IPS-18c (cell line): Measurements from ENCODE around the gene GALNTL6.
"Not testable (repeated sequence)": the region's sequence is repeated elsewhere in the genome, so short reads cannot be mapped to it uniquely, and the experiment has no call there.

Experiments used
- H3K4me3 ChIP-seq: 2 replicates; pipeline ENCODE4 v1.7.0; 2013; ENCODE audit warnings: low read depth, mild to moderate bottlenecking, low read length, moderate library complexity; ENCODE audit not compliant: insufficient read depth
- H3K9me3 ChIP-seq: one replicate; pipeline ENCODE4 v1.6.1; 2013; ENCODE audit warnings: mild to moderate bottlenecking, low read length, moderate library complexity; ENCODE audit not compliant: control insufficient read depth, insufficient read depth

GALNTL6 gene

DNA sequence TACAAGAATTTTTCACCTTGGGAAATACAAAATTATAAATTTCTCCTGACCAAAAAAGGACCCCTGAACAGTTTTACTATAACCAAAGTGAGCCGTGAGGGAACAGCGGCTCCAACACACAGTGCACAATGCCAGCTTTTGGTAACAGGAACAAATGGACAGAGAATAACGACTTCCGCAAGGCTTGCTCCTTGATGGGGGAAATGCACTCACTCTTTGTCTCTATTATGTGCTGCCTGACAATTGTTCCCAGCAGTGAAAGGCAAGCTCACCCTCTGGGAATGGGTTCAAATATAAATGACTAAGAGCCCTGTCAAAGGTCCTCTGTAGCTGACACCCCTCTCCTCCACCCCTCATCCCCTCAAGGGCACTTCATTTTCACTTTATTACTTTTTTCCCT, 1029.6 kb downstream of the GALNTL6 start:
- Histone ChIP-seq H3K9me3 (no peaks in the 10 kb centered on the region), H3K4me3 (no peak overlapping the region)

DNA sequence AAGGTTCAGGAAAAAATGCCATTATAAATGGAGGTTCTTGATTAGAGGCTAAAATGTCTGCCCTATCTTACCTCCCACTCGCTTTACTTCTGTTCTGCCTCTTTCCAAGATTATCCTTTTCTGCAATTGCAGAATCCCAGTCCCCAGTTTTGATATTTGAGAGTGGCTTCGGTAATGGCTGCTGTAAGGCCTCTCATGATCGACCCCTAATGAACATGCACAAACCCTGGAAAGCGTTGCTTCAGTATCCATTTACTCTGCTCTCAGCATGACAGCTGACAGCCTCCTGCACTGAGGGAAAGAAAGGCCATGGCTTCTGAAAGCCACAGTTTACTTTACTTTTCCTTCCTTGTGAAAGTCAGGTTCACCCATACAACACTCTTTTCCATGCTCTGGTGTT, 1030.0 kb downstream of the GALNTL6 start:
- no peak overlapping the region for H3K4me3 ChIP-seq
- no peaks in the 10 kb centered on the region for H3K9me3 ChIP-seq

DNA sequence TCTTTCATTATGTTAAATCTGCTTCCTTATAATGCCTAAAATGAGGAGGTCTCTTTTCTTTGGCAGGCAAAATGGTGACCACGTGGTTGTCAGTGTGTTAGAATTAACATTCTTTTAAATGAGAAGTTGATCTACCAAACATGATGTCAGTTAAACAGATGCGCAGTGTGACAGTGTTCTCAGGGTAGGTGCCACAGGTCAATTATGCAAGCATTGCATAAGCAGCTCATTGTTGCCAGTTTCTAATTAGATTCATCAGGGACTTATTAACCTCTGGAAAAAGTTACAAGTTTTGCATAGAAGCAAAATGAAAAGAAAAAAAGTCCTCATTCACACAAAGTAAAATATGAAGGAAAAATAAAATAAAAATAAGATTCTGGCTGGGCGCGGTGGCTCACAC, 1031.4 kb downstream of the GALNTL6 start:
- H3K4me3 ChIP-seq, result no peak overlapping the region
- H3K9me3 ChIP-seq, result no peaks in the 10 kb centered on the region

DNA sequence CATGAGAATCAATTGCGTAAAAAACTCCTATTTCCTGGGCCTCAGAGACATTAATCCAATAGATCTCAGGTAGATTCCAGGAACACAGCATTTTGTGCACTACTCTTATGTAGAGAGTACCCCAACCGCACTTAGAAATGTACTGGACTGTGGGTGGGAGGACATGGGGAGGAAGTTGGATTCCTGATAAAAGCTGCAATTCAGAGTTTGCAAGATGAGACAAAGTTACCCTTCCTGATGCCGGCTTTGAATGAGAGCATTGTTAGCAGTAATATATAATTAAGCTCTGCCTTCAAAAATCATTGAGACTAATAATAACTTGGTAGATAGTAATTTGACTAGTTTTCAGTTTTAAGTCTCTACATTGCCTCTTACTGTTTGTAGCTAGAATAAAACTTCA, 1032.1 kb downstream of the GALNTL6 start:
- Histone ChIP-seq H3K9me3 (no peaks in the 10 kb centered on the region), H3K4me3 (no peak overlapping the region)

DNA sequence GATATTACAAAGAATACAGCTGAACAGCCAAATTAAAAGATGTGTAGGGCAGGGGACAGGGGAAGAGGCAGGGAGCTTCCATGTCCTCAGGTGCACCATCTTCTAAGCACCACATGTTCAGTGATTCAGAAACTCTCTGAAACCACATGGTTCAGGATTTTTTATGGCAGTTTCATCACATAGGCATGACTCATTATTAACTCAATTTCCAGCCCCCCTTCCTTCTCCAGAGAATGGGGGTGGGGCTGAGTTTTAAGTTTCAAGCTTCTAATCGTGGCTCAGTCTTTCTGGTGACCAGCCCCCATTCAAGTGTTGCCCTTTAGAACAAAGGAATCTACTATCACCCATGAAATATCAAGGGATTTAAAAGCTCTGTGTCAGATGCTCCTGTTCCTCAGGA, 1037.6 kb downstream of the GALNTL6 start:
- H3K9me3 ChIP-seq, result no peaks in the 10 kb centered on the region
- no peak overlapping the region for H3K4me3 ChIP-seq

DNA sequence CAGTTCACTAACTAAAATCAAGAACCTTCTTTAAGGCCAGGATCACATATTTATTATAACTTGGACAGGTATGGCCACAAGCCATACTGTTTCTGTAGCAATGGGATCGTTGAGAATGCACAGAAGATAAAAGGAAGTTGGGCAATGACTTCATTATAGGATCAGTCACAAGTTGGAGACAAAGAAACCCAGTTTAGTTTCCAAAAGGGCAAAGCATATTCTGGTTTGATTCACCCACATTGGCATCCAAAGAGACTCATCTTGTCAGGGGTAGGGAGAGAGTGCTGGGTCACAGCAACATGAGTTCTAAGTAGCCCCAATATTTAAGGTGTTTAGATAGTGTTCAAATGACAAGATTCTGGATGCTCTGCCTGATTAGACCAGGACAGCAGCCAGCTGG, 1038.3 kb downstream of the GALNTL6 start:
- Histone ChIP-seq H3K4me3 (no peak overlapping the region), H3K9me3 (no peaks in the 10 kb centered on the region)

DNA sequence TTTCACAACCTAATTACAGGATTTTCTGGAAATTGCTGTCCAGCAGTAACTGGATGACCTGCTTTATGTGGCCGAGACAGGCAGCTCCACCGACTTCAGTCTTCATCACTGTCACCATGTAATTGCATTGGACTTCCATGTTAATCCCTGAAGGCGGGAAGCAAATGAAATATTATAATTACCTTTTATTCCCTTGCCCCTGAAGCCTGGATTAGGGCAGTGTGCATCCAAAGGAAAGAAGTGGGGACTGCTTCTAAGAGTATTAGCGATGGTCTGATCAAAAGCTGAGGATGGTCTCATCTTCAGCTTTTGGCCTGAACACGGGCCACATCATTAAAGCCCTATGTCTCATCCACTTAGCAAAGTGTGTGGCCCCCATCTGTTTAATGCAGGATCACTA, 1043.8 kb downstream of the GALNTL6 start:
- H3K9me3 ChIP-seq, result no peaks in the 10 kb centered on the region
- H3K4me3 ChIP-seq, result no peak overlapping the region

DNA sequence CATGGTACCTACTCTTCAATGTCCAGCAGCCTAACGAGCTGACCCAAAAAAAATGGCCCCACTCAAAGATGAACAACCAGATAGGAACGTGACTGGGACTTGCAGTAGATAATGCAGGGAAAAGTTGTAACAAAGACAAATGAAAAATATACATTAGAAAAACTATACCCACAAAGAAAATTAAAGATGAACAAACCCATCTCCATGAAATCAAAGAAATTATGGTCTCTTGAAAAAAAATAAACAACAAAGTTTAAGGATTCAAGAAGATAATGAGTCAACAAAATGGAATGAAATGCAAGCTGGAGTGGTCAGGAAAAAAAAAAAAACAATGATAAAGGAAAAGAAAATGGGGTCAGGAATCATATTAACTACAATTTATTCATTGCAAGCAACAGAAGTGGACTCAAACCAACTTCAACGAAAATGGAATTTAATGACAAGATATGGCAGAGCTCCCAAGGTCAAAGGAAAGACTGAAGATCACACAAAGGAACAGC, 1045.6 kb downstream of the GALNTL6 start:
- H3K4me3 ChIP-seq, result no peak overlapping the region
- peaks cover 4% of the 10 kb centered on the region for H3K9me3 ChIP-seq

DNA sequence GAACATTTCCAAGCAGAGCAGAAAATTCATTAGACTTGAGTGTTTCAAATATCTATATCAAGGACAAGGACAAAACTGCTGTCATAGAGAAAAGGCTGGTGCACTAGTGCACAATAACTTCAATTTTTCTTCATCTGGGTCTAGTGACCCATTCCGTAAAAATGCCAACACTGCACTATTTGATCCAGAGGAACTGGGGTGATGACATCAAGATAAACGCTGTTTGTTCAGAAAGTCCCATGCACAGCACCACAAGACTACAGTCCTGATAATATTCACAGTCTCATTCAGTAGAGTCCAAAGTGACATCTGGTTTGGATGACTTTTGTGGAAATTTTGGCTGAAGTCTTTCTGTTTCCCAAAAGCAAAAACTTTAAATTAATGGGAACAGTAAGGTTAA, 1051.9 kb downstream of the GALNTL6 start:
- no peak overlapping the region for H3K4me3 ChIP-seq

DNA sequence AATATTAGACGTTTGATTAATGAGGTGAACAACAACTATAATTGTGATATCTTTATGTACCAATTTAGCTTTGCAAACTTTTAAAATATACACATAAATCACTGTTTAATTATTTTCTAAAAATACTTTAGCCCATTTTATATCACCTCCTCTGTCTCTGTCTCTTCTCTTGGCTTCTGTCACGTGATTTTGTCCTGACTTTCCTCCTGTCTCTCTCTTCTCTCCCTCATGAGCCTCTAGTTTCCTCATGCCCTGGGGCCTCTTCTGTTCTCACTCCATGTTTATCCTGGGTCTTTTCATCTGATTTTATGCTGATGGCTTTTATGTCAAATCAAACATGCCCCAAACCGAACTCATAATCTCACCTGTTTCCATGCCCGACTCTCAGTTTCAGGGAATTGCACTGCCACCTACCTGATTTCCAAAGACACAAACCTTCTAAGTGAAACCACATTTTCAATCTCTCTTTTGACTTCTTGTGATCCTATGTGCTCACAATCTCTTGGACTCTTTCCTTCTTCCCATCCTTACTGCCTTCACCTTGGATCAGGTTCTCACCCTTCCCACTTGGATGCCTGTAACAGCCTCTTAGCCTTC, 1052.4 kb downstream of the GALNTL6 start:
- H3K4me3 ChIP-seq, result no peak overlapping the region
- peaks cover 4% of the 10 kb centered on the region for H3K9me3 ChIP-seq

More for the DNA sequence above, 1051.9 kb downstream of the GALNTL6 start:
- H3K9me3 ChIP-seq, result peaks cover 4% of the 10 kb centered on the region

DNA sequence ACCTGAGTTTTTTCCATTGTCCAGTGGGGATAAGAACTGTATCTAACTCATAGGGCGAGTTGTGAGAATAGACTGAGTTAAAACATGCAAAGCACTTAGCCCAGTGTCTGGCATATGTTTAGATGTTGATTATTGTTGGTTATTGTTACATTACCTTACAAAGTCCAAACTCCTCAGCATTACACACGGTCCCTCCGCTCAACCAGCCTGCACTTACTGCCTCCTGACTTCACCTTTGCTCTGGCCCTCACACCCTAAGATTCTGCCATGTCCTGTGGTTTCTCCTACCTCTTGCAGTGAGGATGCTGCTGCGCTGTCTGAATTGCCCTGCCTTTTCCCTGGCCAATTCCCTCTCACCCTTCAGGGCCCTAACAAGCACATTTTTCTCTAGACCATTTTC, 1053.2 kb downstream of the GALNTL6 start:
- Histone ChIP-seq H3K4me3 (no peak overlapping the region), H3K9me3 (peaks cover 4% of the 10 kb centered on the region)

DNA sequence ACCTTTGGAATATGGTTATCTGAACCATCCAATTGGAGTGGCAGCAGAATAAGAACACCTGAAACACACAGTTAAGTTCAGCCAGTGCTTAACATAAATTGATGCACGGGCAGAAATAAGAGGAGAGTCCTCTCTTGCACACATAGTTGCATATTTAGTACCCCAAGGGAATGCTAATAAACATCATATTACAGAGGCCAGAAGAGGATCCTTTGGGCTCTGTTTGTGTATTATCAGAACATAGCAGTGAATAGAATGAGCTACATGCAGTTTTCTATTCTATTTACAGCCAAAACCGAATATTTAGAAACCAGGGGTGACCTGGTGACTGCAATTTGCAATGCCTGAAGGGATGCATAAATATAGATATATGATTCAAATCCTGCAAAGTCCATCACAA, 1054.6 kb downstream of the GALNTL6 start:
- no peak overlapping the region for H3K4me3 ChIP-seq

DNA sequence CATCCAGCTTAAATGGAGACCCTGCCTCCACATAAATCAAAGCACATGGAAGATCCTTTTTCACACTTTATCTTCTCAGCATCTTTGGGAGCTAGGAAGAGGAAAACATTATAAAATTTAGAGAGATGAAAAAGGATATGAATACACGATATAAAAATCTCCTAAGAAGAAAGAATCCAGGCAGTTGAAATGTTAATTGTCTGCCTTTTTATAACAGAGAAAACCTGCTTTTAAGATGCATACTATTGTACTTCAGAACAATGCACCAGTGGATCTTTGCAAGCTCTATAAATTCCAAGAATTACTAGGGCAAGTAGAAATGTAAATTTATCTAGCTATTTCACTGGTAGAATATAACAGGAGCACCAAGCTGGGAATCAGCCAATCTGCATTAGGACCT, 1055.1 kb downstream of the GALNTL6 start:
- no peak overlapping the region for H3K4me3 ChIP-seq
- no peaks in the 10 kb centered on the region for H3K9me3 ChIP-seq

More for the DNA sequence above, 1054.6 kb downstream of the GALNTL6 start:
- peaks cover under 1% of the 10 kb centered on the region for H3K9me3 ChIP-seq

DNA sequence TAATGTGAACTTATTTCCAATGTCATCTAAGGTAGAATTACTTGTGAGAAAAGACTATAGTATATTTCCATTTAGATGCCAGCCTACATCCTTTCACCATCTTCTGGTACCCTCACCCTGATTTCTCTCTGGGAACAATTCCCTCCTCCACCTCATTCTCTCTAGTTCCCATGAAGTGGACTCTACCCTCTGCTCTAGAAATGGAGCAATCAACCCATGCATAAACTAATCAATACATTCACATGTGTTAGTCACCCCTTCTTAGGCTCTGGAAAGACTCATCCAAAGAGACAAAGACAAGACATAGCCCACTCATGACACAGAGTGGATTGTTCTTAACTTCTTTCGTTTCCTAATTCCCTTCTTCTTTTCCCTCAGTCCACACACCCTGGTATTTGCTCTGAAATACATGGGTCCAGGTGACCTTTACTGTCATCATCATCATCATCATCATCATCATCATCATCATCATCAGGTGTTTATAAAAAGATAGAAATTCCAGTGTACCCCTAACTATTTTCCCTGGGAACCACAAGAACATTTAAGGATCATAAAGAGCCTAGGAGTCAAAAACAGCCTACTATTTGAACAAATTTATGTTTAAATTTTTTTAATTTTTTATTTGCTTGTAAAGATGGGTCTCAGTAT, 1056.5 kb downstream of the GALNTL6 start:
- Histone ChIP-seq H3K4me3 (no peak overlapping the region), H3K9me3 (no peaks in the 10 kb centered on the region)

DNA sequence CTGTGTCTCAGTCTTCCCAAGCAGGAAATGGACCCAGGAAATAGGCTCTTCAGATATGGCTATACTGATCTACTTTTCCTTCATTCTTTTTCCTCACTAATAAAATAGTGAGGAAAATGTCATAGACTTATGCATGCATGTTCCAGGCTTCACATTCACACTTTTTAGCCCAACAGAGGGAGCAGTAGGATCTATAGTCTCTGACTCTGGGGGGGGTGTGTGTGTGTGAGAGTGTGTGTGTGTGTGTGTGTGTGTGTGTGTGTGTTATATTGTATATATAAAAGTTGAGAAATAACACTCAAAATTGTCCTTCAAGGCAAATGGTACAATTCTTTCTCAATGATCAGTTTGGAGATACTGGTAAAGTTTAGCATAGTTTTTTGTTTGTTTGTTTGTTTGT, 1058.2 kb downstream of the GALNTL6 start:
- H3K4me3 ChIP-seq, result no peak overlapping the region

DNA sequence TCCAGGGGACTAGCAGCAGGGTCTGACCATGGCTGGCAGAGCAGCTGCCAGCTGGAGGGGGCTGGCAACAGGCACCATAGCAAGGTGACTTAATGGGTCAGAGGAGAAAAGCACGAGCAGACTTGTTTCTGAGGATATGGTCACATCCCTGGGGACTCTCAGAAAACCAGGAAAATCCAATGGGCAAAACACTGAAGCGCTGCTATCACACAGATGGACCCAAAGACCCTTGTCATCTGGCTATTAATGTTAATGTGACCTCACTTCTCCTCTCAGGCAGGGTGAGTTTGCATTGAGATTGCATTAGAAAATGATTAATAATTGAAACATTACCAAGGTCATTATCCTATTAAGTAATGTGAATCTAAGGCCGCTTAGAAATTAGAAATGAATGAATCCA, 1061.7 kb downstream of the GALNTL6 start:
- Histone ChIP-seq H3K4me3 (no peak overlapping the region), H3K9me3 (no peaks in the 10 kb centered on the region)

More for the DNA sequence above, 1058.2 kb downstream of the GALNTL6 start:
- H3K9me3 ChIP-seq, result no peaks in the 10 kb centered on the region

DNA sequence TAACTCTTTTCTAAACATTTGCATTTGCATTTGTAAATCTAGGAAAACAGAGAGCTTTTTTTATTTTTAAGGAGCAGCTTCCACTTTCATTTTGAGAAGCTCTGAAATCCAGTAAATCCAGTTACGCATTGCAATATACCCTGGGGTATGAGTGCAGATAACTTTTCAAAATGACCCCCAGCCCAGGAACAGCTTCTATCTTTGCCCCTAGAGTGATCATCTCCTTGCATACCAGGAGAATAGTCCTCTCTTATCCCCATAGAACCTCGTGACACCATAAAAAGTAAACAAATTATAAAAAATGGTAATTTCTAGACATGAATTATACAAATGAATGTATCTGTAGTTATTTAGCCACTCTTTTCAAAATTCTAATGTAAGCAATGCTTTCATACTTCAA, 1063.2 kb downstream of the GALNTL6 start:
- no peaks in the 10 kb centered on the region for H3K9me3 ChIP-seq
- H3K4me3 ChIP-seq, result no peak overlapping the region

DNA sequence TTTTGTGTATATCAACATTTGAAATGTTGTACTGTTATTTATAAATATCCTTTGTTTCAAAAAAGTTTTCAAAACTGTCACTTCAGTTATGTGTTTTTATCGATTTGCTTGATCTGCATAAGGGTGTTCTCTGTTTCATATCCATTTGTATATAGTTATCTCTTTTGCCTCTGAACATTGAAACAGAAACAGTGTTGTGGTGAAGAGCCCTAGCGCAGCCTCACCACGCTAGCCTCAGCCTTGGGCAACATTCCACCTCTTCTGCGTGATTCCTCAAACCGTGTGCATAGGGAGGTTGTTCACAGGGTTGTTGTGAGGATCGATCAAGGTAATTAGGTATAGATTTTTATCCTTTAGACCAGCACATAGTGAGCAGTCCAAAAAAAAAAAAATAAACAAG, 1068.4 kb downstream of the GALNTL6 start:
- no peak overlapping the region for H3K4me3 ChIP-seq

DNA sequence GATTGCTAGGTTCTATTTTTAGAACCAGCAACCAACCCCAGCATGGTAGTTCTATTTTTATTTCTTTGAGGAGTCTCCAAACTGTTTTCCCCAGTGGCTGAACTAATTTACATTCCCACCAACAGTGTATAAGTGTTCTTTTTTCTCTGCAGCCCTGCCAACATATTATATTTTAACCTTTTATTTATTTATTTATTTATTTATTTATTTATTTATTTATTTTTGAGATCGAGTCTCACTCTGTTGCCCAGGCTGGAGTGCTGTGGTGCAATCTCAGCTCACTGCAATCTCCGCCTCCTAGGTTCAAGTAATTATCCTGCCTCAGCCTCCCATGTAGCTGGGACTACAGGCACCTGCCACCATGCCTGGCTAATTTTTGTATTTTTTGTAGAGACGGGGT, 1074.2 kb downstream of the GALNTL6 start:
- H3K9me3 ChIP-seq, H3K4me3 ChIP-seq: not testable (repeated sequence)

More for the DNA sequence above, 1068.4 kb downstream of the GALNTL6 start:
- H3K9me3 ChIP-seq, result no peaks in the 10 kb centered on the region
